NCI-H128 (cell line): ENCODE measurements around the gene INTS1.

Experiments
- DNase-seq: peaks from one replicate; lab custom pipeline; 2025; ENCODE audit not compliant: unreplicated experiment; lab: John Stamatoyannopoulos, UW

INTS1 gene, protein sequence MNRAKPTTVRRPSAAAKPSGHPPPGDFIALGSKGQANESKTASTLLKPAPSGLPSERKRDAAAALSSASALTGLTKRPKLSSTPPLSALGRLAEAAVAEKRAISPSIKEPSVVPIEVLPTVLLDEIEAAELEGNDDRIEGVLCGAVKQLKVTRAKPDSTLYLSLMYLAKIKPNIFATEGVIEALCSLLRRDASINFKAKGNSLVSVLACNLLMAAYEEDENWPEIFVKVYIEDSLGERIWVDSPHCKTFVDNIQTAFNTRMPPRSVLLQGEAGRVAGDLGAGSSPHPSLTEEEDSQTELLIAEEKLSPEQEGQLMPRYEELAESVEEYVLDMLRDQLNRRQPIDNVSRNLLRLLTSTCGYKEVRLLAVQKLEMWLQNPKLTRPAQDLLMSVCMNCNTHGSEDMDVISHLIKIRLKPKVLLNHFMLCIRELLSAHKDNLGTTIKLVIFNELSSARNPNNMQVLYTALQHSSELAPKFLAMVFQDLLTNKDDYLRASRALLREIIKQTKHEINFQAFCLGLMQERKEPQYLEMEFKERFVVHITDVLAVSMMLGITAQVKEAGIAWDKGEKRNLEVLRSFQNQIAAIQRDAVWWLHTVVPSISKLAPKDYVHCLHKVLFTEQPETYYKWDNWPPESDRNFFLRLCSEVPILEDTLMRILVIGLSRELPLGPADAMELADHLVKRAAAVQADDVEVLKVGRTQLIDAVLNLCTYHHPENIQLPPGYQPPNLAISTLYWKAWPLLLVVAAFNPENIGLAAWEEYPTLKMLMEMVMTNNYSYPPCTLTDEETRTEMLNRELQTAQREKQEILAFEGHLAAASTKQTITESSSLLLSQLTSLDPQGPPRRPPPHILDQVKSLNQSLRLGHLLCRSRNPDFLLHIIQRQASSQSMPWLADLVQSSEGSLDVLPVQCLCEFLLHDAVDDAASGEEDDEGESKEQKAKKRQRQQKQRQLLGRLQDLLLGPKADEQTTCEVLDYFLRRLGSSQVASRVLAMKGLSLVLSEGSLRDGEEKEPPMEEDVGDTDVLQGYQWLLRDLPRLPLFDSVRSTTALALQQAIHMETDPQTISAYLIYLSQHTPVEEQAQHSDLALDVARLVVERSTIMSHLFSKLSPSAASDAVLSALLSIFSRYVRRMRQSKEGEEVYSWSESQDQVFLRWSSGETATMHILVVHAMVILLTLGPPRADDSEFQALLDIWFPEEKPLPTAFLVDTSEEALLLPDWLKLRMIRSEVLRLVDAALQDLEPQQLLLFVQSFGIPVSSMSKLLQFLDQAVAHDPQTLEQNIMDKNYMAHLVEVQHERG (N-terminal part only)

DNA sequence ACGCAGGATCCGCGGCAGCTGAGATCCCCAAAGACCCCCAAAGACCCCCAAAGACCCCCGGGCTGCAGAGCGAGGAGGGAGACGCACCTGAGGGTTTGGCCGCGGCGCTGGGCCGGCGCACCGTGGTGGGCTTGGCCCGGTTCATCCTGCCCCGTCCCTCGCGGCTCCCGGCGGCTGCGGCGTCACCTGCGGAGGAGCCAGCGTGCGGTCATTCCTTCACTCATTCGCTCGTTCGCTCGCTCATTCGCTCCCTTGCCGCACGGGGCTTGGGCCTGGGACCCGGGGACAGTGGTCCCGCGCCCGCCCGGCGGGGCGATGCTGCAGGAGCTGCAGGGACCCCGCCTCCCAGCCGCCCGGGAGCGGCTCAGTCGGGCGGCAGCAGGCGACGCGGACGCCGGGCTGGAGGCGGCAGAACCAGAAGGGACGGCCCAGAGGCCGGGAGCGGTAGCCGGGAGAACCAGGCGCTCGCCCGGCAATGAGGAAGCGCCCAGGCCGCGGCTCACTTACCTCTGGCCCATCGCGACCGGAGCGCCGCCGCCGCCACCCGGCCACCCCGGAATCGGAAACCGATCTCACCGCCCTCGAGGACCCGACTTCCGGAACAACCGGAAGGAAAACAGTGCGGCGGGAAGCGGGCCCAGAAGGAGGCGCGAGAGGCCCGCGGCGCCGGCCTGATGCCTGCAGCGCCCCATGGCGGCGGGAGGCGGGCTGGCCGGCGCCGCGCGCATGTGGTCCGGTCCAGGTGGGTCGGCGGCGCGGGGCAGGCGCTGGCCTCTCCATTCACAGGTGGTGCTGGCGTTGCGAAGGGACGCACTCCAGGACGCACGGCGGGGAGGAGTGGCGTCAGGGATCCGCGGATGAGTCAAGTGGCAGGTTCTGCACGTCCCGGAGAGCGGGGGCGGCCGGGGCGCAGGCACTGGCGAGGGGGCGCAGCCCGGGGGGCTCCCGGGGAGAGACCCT lies at the start of gene INTS1:
Gene INTS1 (minus strand): TSS at position 574 of the 960 bp plus-strand sequence. CDS start 429 bp downstream, at position 145.
- DNase-seq: peak; percentile 81

DNA sequence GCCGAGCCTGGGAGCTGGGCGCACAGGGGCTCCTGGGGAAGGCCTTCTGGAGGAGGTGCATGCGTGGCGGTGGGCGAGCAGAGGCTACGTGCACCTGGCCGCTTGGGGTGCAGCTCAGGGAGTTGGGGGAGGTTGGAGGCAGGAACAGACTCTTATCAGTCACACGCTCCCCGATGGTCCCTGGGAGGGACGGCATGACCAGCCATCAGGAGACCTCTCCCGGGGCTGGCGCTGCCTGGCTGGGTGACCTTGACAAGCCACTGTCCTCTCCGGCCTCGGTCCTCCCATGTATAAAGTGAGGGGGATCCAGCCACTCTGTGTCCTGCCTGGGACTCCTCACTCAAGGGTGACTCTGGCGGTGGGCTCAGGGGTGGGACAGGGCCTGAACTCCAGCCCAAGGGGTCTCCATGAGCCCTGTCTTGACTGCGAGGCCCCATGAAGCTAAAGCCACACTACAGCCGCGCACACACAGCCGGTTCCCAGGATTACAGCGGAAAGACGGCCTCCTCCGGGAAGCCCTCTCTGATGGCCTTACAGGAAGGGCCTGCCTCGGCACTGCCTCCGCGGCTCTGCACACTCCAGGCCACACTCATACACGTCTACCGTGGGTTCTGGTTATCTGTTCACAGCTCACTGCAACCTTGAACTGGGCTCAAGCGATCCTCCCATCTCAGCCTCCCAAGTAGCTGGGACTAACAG lies 49.5 kb upstream of the INTS1 start:
- no peak for DNase-seq

DNA sequence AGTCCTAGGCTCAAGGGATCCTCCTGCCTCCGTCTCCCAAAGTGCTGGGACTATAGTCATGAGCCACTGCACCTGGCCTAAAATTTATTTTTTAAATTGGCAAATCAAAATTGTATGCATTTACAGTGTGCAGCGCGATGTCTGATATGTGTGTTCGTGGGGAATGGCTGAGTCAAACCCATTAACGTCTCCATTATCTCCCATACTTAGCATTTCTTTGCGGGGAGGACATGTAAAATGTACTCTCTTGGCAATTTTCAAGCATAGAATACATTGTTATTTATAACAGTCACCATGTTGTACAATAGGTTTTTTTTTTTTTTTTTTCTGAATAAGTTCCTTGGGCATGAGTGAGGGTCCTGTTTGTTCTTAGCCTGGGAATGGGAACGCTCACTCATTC lies 48.0 kb upstream of the INTS1 start:
- no peak for DNase-seq

DNA sequence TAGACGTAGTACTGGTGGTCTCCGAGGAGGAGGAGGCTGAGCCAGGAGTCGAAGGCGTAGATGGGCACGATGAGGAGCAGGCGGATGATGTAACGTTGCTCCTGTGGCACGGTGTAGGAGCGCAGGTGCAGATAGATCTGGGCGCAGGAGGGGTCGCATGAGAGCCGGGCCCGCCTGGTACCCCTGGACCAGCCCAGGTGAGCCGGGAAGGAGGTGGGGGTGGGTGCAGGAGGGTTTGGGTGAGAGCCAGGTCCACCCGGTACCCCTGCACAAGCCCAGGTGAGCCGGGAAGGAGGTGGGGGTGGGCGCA lies 46.6 kb upstream of the INTS1 start:
- no peak for DNase-seq

DNA sequence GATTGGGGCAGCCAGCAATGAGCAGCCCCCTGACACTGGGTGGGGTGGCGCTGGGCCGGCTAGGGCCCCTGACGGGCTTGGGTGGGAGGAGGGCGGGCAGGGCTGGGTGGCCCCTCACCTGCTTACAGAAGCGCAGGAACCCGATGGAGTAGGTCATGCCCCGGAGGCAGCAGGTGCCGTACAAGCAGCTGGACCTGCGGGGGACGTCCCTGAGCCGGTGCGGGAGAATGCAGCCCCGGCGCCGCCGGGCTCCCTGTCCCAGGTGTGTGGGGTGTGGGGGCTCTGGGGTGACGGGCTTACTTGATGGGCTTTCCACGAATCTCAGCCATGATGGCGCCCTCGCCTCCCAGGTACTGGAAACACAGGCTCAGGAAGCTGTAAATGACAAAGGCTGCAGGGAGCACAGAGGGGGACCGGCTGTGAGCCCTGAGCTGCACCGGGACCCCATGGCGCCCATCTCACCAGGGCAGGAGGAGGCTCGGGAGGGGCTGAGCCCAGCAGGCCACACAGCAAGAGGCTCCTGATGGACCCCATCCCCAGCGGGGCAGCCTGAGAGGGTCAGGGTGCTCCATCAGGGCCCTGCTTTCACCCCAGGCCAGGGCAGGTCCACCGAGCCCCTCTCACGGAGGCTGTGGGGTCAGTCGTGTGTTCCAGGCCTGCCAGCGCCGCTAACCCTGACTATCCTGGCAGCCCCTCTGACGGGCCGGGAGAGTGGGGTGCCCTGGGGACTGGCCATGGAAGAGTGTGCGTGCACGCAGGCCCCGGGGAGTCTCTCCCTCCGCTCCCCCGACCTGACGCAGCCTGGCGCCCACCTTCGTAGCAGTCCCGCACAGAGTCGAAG lies 46.0 kb upstream of the INTS1 start:
- DNase-seq: no peak

DNA sequence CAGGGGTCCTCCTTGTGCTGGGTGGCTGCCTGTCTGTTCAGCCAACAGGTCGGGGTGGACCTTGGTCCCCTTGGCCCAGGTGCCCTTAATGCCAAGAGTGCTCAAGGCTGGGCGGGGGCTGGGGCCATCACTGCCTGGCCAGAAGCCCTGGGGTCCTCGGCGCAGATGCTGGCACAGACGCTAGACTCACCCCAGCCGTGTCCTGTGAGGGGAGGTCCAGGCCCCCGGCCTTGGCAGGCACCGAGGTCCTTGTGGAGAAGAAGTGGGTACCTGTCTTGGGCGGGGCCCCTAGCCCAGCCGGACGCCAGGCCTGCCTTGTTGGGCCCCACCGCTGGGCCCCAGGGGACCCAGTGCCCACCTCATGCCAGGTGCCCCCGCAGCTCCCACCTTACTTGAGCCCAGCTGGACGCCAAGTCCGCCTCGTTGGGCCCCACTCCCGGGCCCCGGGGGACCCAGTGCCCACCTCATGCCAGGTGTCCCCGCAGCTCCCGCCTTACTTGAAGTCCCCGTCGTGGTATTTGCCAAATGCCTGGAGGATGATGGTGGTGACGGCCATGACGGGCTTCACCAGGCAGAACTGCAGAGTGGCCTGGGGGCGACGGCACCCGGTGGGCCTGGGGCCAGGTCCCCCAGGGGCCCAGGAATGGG lies 45.3 kb upstream of the INTS1 start:
- DNase-seq: no peak

DNA sequence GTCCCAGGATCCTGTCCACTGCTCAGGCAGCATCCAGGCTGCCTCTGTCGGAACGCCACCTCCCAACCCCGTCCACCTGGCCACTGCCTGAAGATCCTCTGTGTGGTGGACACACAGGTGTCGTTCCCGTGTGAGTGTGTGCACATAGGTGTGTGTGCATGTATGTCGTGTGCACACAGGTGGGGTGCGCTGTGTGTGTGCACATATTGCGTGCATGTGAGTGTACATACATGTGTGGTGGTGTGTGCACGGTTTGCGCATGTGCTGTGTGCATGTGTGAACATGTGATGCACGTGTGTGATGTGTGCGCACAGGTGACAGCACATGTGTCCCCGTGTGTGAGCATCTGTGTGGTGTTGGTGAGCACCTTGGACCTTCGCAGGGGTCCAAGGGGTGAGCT lies 44.8 kb upstream of the INTS1 start:
- no peak for DNase-seq

DNA sequence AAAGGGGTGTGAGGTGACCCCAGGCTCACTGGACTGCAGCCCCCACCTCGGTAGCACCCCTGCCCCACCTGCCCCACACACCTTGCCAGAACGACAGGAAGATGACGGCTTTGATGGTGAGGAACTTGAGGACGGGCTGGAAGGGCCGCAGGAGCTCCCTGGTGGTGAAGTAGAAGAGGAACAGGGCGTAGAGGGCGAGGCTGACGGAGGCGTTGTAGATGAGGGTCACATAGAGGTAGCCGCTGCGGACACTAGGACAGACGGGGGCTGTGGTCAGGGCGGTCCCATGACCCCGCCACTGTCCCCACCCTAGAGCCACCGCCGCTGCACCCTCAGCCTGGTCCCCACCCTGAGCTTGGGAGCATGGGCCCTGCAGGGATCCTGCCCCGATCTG lies 44.2 kb upstream of the INTS1 start:
- DNase-seq: no peak

DNA sequence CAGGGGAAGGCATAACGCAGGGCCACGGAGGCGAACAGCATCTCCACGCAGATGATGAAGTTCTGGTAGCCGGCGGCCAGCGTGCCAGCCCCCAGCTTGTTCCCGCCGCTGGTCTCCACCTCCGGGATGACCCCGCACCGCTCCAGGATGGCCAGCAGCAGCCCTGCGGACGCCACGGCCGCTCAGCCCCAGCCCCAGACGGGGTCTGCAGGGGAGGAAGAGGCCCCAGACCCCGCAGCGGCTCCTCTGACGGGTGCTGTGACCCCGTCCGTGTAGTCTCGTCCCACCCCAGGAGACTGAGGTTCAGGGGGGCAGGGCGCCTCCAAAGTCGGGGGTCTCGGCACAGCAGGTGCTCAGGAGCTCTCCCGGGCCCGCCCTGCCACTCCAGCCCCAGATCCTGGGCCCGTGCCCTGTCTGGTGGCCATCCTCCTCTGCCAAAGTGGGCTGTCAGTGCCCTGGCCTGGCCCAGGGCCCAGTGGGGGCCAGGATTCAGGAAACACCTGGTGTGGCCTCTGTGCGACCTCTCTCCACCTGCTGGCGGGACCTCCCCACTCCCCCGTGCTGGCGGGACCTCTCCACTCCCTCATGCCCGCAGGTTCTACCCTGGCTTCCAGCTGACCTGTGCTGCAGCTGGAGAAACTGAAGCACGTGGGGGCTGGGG lies 43.7 kb upstream of the INTS1 start:
- DNase-seq: no peak

DNA sequence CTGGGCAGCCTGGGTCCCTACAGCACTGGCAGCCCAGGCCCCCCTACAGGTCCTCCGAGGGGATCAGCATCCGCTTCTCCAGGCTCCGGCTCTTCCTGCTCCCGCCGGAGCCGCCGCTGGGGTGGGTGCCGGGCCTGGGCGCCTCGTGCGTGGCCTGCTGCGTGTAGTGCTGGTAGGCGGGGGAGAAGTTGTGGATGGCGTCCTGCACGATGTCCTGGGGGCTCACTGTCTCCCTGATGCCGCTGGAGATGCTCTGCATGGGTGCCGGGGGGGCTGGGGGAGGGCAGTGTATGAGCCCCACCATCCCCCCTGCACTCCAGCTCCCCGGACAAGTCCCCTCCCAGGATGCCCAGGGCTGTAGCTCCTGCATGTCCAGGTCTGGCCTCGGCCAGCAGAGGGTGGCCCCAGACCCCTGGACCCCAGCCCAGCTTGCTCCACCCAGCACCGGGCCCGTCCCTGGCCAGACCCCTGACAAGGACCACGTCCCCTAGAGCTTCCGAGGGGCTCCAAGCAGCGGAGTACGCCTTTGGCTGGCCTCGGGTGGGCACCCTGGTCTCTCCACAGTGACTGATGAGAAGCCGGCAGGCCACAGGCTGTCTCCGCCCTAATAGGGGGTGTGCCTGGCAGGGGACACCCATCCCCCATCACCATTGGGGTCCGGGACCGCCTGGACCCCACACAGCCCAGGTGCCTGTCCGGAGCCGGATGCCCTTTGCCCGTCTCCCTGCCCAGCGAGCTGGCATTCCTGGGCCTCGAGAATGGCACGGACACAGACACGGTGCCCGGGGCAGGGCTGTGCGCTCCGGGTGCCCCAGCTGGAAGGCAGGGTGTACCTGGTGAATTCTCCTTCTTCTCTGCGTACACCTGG lies 43.0 kb upstream of the INTS1 start:
- no peak for DNase-seq

DNA sequence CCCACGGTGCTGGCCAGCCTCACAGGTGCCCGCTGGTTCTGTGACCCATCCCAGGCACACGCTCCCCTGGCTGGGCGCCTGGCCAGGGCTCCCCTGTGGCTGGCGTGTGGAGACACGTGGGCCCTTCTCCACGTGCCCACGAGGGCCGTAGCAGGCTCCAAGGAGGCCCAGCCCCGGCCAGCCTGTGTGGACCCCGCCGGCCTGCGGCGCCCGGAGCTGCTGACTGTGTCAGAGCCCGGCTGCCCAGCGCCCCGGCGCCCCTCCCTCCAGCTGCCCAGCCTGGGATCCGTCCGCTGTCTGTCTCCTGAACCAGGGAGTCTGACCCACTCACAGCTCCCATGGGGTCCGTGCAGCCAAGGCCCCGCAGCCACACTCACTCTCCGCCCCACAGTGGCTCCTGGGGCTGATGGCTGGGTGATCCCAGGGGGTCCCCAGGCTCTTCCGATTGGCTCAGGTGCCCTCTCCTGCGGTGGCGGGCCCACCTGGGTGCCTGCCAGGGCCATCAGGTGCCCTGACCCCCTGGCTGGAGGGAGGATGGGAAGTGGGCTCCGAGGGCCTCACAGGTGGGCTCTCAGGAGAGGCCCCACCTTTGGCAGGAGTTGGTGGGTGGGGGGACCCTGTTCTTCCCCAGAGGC lies 42.2 kb upstream of the INTS1 start:
- no peak for DNase-seq

DNA sequence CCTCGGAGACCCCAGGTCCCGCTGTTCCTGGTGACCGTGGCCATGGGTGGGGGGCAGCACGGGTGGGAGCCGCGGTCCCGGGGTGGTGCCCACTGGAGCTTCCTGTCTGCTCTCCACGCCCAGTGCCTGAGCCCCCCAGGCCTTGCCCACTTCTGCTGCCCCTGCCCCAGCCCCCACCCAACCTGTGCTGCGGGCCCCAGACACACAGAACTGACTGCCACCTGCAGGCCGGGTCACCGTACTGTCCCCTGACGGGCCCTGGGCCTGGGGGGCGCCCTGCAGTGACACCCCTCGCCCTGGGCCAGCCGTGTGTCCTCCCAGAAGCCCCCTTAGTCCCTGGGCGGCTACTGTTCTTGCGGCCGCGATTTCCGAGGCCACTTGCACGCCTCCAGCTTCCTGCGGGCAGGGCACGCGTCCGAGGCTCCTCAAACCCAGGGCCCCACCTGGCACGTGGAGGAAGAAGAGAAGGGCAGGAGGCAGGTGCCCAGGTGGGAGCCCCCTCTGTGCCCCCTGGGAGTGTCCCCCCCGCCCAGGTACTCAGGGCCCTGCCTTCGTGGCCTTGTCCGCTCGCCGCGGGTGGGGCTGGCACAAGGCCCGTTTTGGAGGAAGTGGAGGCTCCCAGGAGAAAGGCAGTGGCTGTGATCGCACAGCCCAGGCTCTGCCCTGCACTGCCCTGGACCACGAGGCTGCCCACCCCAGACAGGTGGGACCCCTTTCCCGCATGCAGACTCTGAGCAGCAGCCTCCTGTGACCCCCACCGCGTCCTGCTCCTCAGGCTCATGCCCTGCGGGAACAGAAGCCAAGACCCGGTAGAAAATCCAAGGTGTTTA lies 41.4 kb upstream of the INTS1 start:
- no peak for DNase-seq

DNA sequence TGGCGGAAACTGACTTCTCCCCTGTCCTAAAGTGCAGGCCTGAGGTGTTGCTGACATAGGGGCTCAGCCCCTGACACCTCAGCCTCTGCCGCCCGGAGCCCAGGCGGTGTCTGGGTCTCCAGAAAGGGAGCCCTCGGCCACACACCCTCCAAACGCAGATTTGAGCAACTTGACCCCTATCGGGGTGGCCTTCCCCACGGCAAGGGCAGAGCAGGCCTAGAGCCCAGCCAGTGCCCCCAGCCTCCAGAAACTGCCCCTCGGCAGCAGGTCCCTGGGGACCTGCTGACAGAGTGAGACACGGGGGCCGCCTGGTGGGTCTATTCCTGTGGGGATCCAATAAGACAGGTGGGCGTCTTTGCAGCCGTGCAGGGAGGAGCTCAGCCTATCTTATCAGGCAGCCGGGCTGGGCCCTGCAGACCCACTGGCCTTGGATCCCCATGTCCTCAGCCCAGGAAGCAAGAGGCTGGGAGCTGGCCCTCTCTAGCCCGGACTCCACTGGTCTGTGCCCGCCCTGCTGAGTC lies 40.8 kb upstream of the INTS1 start:
- no peak for DNase-seq

DNA sequence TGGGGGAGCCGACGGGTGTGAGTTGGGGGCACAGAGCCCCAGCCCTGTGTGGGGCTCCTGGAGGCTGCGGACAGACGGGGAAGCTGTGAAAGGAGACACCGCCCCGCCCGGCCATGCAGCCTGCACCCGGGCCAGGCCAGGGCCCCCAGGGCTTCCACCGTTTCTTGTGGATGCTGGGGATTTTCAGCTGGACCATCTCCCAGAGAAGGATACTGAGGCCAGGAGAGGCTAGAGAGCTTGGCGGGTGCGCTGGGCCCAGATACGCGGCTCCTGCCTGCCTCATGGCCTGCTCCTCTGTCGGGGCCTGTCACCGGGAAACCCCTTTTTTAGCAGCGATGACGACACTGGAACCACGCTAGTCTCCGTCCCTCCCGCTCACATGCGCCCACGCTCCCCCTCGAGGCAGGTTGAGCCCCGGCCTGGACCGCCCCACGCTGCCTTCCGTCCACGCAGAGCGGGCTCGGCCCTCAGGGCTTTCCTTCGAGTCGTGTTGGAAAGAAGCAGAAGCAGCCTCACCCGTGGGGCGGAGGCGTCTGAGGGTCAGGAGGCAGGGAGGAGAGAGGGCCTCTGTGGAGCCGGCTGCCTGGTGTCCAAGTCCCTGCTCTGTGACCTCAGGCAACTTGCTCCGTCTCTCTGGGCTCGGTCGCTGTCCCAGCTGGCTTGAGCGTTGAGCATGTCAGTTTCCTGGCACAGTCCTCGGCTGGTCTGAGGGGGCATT lies 40.1 kb upstream of the INTS1 start:
- no peak for DNase-seq

DNA sequence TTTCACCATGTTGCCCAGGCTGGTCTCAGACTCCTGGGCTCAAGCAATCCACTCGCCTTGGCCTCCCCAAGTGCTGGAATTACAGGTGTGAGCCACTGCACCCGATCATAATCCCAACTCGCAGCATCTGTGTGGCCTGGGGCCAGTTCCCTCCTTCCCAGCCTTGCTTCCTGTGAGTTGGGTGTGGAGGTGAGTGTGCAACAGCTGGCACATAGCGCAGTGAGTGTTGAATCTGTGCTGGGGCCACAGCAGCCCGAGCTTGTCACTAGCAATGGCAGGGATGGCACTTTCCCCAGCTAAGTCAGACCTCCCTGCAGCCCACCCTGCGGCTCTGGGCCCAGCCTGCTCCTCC lies 39.6 kb upstream of the INTS1 start:
- no peak for DNase-seq
